B cell (primary cell): Measurements from ENCODE around the gene ICA1L. TPM values are rescaled to one million over a fixed set of nuclear protein-coding genes. Genes with fewer than 3 reads are reported as not detected.

Experiments used
- ATAC-seq: fragments of 200-7000 bp; cut with Tn5 transposase; one replicate; pipeline ENCODE4 v1.10.0; 2021; ENCODE audit warnings: low read depth, mild to moderate bottlenecking, moderate number of reproducible peaks, moderate library complexity
- CTCF ChIA-PET: fragments of 350-600 bp; sonication (Branson Sonifier 250); formaldehyde crosslinking; loops from one replicate; lab custom pipeline; 2021; ENCODE audit warnings: antibody characterized with exemption, inconsistent platforms; lab: Charles Lee
- POLR2A ChIA-PET: fragments of 350-600 bp; sonication (Branson Sonifier 250); formaldehyde crosslinking; loops from one replicate; lab custom pipeline; 2021; ENCODE audit warnings: antibody characterized with exemption; lab: Charles Lee
- DNase-seq: peaks from one replicate; pipeline ENCODE4 v3.0.0; 2013
- H2AFZ ChIP-seq: 2 replicates; pipeline ENCODE4 v1.6.1; 2012; ENCODE audit warnings: mild to moderate bottlenecking, low read depth, low read length; ENCODE audit not compliant: insufficient read depth, poor library complexity, severe bottlenecking
- H3K27ac ChIP-seq, 2 donors: 1 replicate in 1 of 2; 2 replicates in 1 of 2; pipeline ENCODE4 v1.5.1; 2012 to 2013; ENCODE audit warnings: low read length in 2 of 2, mild to moderate bottlenecking in 2 of 2, moderate library complexity in 1 of 2
- H3K27me3 ChIP-seq, 4 experiments: fragments of 200-600 bp in 1 of 4; sonication (generic) in 1 of 4; replicated peaks in 1 of 4; 1 replicate in 2 of 4; 2 replicates in 2 of 4; pipeline versions ENCODE4 v1.6.1 to v1.7.0; 2013 to 2016; ENCODE audit warnings: low read length in 3 of 4, mild to moderate bottlenecking in 2 of 4, mixed read lengths in 1 of 4, moderate library complexity in 1 of 4; ENCODE audit not compliant: insufficient read depth in 4 of 4, control insufficient read depth in 3 of 4; ENCODE audit errors: control extremely low read depth in 1 of 4
- H3K36me3 ChIP-seq, 2 experiments: replicated peaks in 1 of 2; 1 replicate in 1 of 2; 2 replicates in 1 of 2; pipeline versions ENCODE4 v1.6.1 to v1.7.1; 2013; ENCODE audit warnings: low read length in 1 of 2; ENCODE audit not compliant: insufficient read depth in 2 of 2, control insufficient read depth in 1 of 2; ENCODE audit errors: control extremely low read depth in 1 of 2, extremely low read depth in 1 of 2
- H3K4me1 ChIP-seq, 2 donors: fragments of 200-600 bp in 1 of 2; sonication (generic) in 1 of 2; 1 replicate in 1 of 2; 2 replicates in 1 of 2; pipeline versions ENCODE4 v1.5.1 to v1.6.1; 2013 to 2017; ENCODE audit warnings: low read length in 2 of 2; ENCODE audit not compliant: control insufficient read depth in 2 of 2, insufficient read depth in 2 of 2
- H3K4me2 ChIP-seq: replicated peaks from 2 replicates; pipeline ENCODE3; 2012; ENCODE audit warnings: mild to moderate bottlenecking, low read depth, low read length; ENCODE audit not compliant: poor library complexity, severe bottlenecking
- H3K4me3 ChIP-seq, 5 experiments: fragments of 200-600 bp in 1 of 5; sonication (generic) in 1 of 5; 1 replicate in 3 of 5; 2 replicates in 2 of 5; pipeline versions ENCODE4 v1.5.1 to v1.7.0; 2011 to 2016; ENCODE audit warnings: low read length in 4 of 5, mild to moderate bottlenecking in 4 of 5, low read depth in 2 of 5, control low read depth in 1 of 5, moderate library complexity in 1 of 5; ENCODE audit not compliant: insufficient read depth in 1 of 5; ENCODE audit errors: control extremely low read depth in 1 of 5, extremely low read depth in 1 of 5
- H3K79me2 ChIP-seq: fragments of 200-600 bp; sonication (generic); one replicate; pipeline ENCODE4 v1.6.0; 2016; ENCODE audit warnings: low read length; ENCODE audit not compliant: control insufficient read depth, insufficient read depth
- H3K9ac ChIP-seq: fragments of 200-600 bp; sonication (generic); 2 replicates; pipeline ENCODE4 v1.6.1; 2017; ENCODE audit warnings: mild to moderate bottlenecking, low read length, moderate library complexity
- H3K9me3 ChIP-seq, 3 donors: one replicate each; pipeline versions ENCODE4 v1.6.1 to v1.7.1; 2013; ENCODE audit warnings: low read length in 2 of 3; ENCODE audit not compliant: control insufficient read depth in 2 of 3, insufficient read depth in 1 of 3; ENCODE audit errors: control extremely low read depth in 1 of 3
- H4K20me1 ChIP-seq: 2 replicates; pipeline ENCODE4 v1.6.0; 2012; ENCODE audit warnings: mild to moderate bottlenecking, low read length; ENCODE audit not compliant: insufficient read depth, control insufficient read depth, poor library complexity, severe bottlenecking
- H3K27ac Mint-ChIP-seq: one replicate; pipeline ENCODE4 v1.8.0; 2021; ENCODE audit warnings: mixed read lengths
- H3K27me3 Mint-ChIP-seq: one replicate; pipeline ENCODE4 v1.8.0; 2021; ENCODE audit warnings: mixed read lengths
- H3K4me1 Mint-ChIP-seq: one replicate; pipeline ENCODE4 v1.8.0; 2021; ENCODE audit warnings: mixed read lengths
- H3K4me3 Mint-ChIP-seq: one replicate; pipeline ENCODE4 v1.8.0; 2021; ENCODE audit warnings: mixed read lengths
- H3K9me3 Mint-ChIP-seq: one replicate; pipeline ENCODE4 v1.8.0; 2022; ENCODE audit warnings: mixed read lengths; ENCODE audit not compliant: insufficient read depth
- CTCF ChIP-seq: fragments of 200-600 bp; IDR thresholded peaks from one replicate; pipeline ENCODE4 v1.8.0; 2022; ENCODE audit warnings: antibody characterized with exemption, mild to moderate bottlenecking
- EZH2 ChIP-seq: IDR thresholded peaks from 2 replicates; pipeline ENCODE4 v1.6.1; 2012; ENCODE audit warnings: borderline replicate concordance, low read depth, mild to moderate bottlenecking, moderate library complexity, low read length; ENCODE audit not compliant: insufficient read depth, poor library complexity, severe bottlenecking
- WGBS: methylation state at CpG from one replicate; pipeline ENCODE4 v1.1.5; 2013; ENCODE audit warnings: missing lambda C conversion rate; ENCODE audit not compliant: insufficient coverage; 5-methylcytosine and 5-hydroxymethylcytosine counted together
- intact Hi-C: fragments of 100-400 bp; cut with micrococcal nuclease; formaldehyde crosslinking; loops from one replicate; pipeline ENCODE4 v1.10.0; 2022
- polyA plus RNA-seq: library from polyadenylated mRNA; depleted of rRNA; stranded (reverse); fragments of >200 nt; gene quantifications from 2 replicates; pipeline ENCODE4 v1.2.3, GENCODE V29; 2012
- total RNA-seq, 2 donors: library from RNA; stranded (reverse); fragments of 120-200 nt in 1 of 2; gene quantifications; 1 replicate in 1 of 2; 2 replicates in 1 of 2; pipeline versions ENCODE4 v1.2.3 to v1.2.4, GENCODE V29; 2013 to 2022

ICA1L gene
- total and polyA plus RNA-seq, 2 donors (not counting 1 experiment from before 2014, with no cell fraction given) = 2.4 to 6.8 TPM

GRCh38 chr2:202841090-202841867, 30.3 kb downstream of the ICA1L start:
- H3K9me3 ChIP-seq = peaks cover 6 to 28% (median 13%) of the 10 kb centered on the region in 3 donors
- ChIA-PET CTCF (no interaction called here), POLR2A (interaction anchor here (0.6 kb wide), 1 partner anchor 191 kb away, joined by 4 read pairs; no protein-coding TSS in a partner anchor)
- no peaks in the 10 kb centered on the region for H3K27me3 ChIP-seq
- TF ChIP-seq CTCF (no peak), EZH2 (no peak)
- H3K36me3 ChIP-seq = no peaks in the 10 kb centered on the region
- Mint-ChIP-seq H3K9me3 (peaks cover 3% of the 10 kb centered on the region), H3K27me3 (no peaks in the 10 kb centered on the region), H3K27ac (no peak overlapping the region), H3K4me3 (no peak overlapping the region), H3K4me1 (no peaks in the 10 kb centered on the region)
- H3K27ac ChIP-seq = no peak overlapping the region
- no peak overlapping the region for H3K4me3 ChIP-seq
- H3K4me1 ChIP-seq = no peaks in the 10 kb centered on the region
- H3K9ac ChIP-seq = no peak overlapping the region
- no peak overlapping the region for H3K4me2 ChIP-seq
- intact Hi-C loops = no loop called here
- ATAC-seq (no peak), DNase-seq (no peak)
- no peaks in the 10 kb centered on the region for H3K79me2 ChIP-seq
- no peak overlapping the region for H2AFZ ChIP-seq
- 99% methylated on average over 11 of the region's 11 CpGs for WGBS
- H4K20me1 ChIP-seq = no peaks in the 10 kb centered on the region
